Measurements from ENCODE around the gene TIMP3. TPM values are rescaled to one million over a fixed set of nuclear protein-coding genes. Genes with fewer than 3 reads are reported as not detected.

TIMP3 gene
- total RNA-seq, 2 experiments from 2014 or later: 0.32 to 0.48 TPM

- CTCF ChIA-PET: no interaction called here
- POLR2A ChIA-PET: no interaction called here
These were observed 23.2 kb downstream of the TIMP3 start for GRCh38 chr22:32824531-32825312.

GRCh38 chr22:32826537-32826936, 25.0 kb downstream of the TIMP3 start:
- ChIA-PET POLR2A (no interaction called here), CTCF (interaction anchor here (0.6 kb wide), 1 partner anchor 57 kb away, joined by 3 read pairs; no protein-coding TSS in a partner anchor)

- ChIA-PET POLR2A (no interaction called here), CTCF (interaction anchor here (0.6 kb wide), 1 partner anchor 58 kb away, joined by 3 read pairs; no protein-coding TSS in a partner anchor)
These were observed 25.6 kb downstream of the TIMP3 start for GRCh38 chr22:32827049-32827602.

GRCh38 chr22:32828150-32828549, 26.6 kb downstream of the TIMP3 start:
- CTCF ChIA-PET: interaction anchor here (2.6 kb wide), 1 partner anchor 31 kb away, joined by 9 read pairs; no protein-coding TSS in a partner anchor
- POLR2A ChIA-PET: no interaction called here

- POLR2A ChIA-PET: no interaction called here
- CTCF ChIA-PET: interaction anchor here (2.6 kb wide), 1 partner anchor 31 kb away, joined by 9 read pairs; no protein-coding TSS in a partner anchor
These were observed 27.1 kb downstream of the TIMP3 start for GRCh38 chr22:32828561-32828960.

GRCh38 chr22:32829451-32829851, 27.9 kb downstream of the TIMP3 start:
- POLR2A ChIA-PET: no interaction called here
- CTCF ChIA-PET: interaction anchor here (2.6 kb wide), 1 partner anchor 32 kb away, joined by 9 read pairs; no protein-coding TSS in a partner anchor

- ChIA-PET POLR2A (no interaction called here), CTCF (interaction anchor here (2.6 kb wide), 1 partner anchor 33 kb away, joined by 9 read pairs; no protein-coding TSS in a partner anchor)
These were observed 29.0 kb downstream of the TIMP3 start for GRCh38 chr22:32830473-32830872.

GRCh38 chr22:32830957-32831356, 29.5 kb downstream of the TIMP3 start:
- CTCF ChIA-PET: interaction anchor here (2.6 kb wide), 1 partner anchor 33 kb away, joined by 9 read pairs; no protein-coding TSS in a partner anchor

GRCh38 chr22:32831584-32831983, 30.1 kb downstream of the TIMP3 start:
- POLR2A ChIA-PET: no interaction called here
- CTCF ChIA-PET: no interaction called here

More at GRCh38 chr22:32830957-32831356, 29.5 kb downstream of the TIMP3 start:
- POLR2A ChIA-PET: no interaction called here

- ChIA-PET POLR2A (no interaction called here), CTCF (no interaction called here)
These were observed 30.7 kb downstream of the TIMP3 start for GRCh38 chr22:32832174-32832573.

GRCh38 chr22:32836280-32837123, 35.0 kb downstream of the TIMP3 start:
- POLR2A ChIA-PET: no interaction called here

GRCh38 chr22:32837142-32837541, 35.6 kb downstream of the TIMP3 start:
- POLR2A ChIA-PET: no interaction called here
- CTCF ChIA-PET: no interaction called here

More at GRCh38 chr22:32836280-32837123, 35.0 kb downstream of the TIMP3 start:
- CTCF ChIA-PET: no interaction called here

GRCh38 chr22:32837803-32838202, 36.3 kb downstream of the TIMP3 start:
- ChIA-PET POLR2A (no interaction called here), CTCF (no interaction called here)

GRCh38 chr22:32839831-32840584, 38.5 kb downstream of the TIMP3 start:
- ChIA-PET CTCF (no interaction called here), POLR2A (no interaction called here)

- CTCF ChIA-PET: no interaction called here
These were observed 39.7 kb downstream of the TIMP3 start for GRCh38 chr22:32841175-32841574.

GRCh38 chr22:32842486-32842885, 41.0 kb downstream of the TIMP3 start:
- ChIA-PET CTCF (no interaction called here), POLR2A (no interaction called here)

More at GRCh38 chr22:32841175-32841574, 39.7 kb downstream of the TIMP3 start:
- POLR2A ChIA-PET: no interaction called here

GRCh38 chr22:32843300-32843699, 41.8 kb downstream of the TIMP3 start:
- POLR2A ChIA-PET: no interaction called here
- CTCF ChIA-PET: no interaction called here

- POLR2A ChIA-PET: no interaction called here
These were observed 42.7 kb downstream of the TIMP3 start for GRCh38 chr22:32844251-32844650.

GRCh38 chr22:32846780-32847491, 45.4 kb downstream of the TIMP3 start:
- ChIA-PET POLR2A (interaction anchor here (0.5 kb wide), 1 partner anchor 257 kb away, joined by 5 read pairs; no protein-coding TSS in a partner anchor), CTCF (no interaction called here)

More at GRCh38 chr22:32844251-32844650, 42.7 kb downstream of the TIMP3 start:
- CTCF ChIA-PET: no interaction called here
